Stomach (tissue), 4 donors: ENCODE measurements around the gene ZDHHC1.

Experiments used
- CTCF ChIP-seq, 7 experiments: fragments of 450-650 bp in 4 of 7; fragments of 200-600 bp in 3 of 7; sonication (generic) in 3 of 7; IDR thresholded peaks; one replicate each; pipeline ENCODE4 v1.5.1; 2016 to 2019; ENCODE audit warnings: antibody characterized with exemption in 7 of 7, control low read depth in 2 of 7, mild to moderate bottlenecking in 1 of 7
- POLR2A ChIP-seq, 4 donors: fragments of 450-650 bp; IDR thresholded peaks; one replicate each; pipeline ENCODE4 v1.6.1; 2016; ENCODE audit warnings: antibody characterized with exemption in 4 of 4, control low read depth in 2 of 4, mild to moderate bottlenecking in 1 of 4, moderate library complexity in 1 of 4

GRCh38 chr16:67406111-67406971, 9.9 kb downstream of the ZDHHC1 start:
- TF ChIP-seq CTCF (IDR thresholded peaks at IDR 0.05): no peak
- no peak for TF ChIP-seq POLR2A (IDR thresholded peaks at IDR 0.05)
